GM13976 (cell line): ENCODE results near the gene PIK3CD.

Experiments used
- DNase-seq: peaks from one replicate; pipeline ENCODE4 v3.0.0; 2012; ENCODE audit warnings: low spot score
- CTCF ChIP-seq: IDR thresholded peaks from 2 replicates; pipeline ENCODE4 v1.5.1; 2012; ENCODE audit warnings: borderline replicate concordance, mild to moderate bottlenecking; ENCODE audit not compliant: insufficient read depth; ENCODE audit errors: extremely low read depth, missing control alignments, control extremely low read depth
- in situ Hi-C: fragments of 300-500 bp; cut with MboI; formaldehyde crosslinking; loops from one replicate; pipeline ENCODE4 v1.12.0; 2022; ENCODE audit warnings: low sequenced_read_pairs, mixed read lengths, inconsistent platforms; ENCODE audit not compliant: unreplicated experiment

Gene PIK3CD

DNA sequence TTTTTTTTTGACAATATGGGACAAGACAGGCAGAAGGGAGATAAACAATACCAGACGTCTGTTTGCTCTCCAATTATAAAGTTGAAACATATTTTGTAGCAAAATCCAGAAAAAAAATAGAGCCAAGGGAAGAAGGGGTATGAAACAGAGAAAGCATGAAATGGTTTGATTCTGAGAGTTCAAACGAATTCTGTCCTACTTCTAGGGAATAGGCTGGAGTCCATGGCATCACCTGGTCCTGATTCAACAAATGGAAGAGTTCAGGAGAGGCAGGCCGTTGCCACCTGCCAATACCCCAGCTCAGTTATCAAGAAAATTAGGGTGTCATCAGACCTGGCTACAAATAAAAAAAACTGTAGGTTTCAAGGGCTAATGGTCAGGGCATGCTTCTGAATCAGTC lies 100.4 kb downstream of the PIK3CD start:
- in situ Hi-C loops: no loop called here
- DNase-seq: no peak
- TF ChIP-seq CTCF: no peak

GRCh38 chr1:9753121-9753531 lies 101.6 kb downstream of the PIK3CD start:
- no peak for DNase-seq
- in situ Hi-C loops: no loop called here
- TF ChIP-seq CTCF: no peak

- no peak for TF ChIP-seq CTCF
Observed at GRCh38 chr1:9755441-9755995, 104.0 kb downstream of the PIK3CD start.

DNA sequence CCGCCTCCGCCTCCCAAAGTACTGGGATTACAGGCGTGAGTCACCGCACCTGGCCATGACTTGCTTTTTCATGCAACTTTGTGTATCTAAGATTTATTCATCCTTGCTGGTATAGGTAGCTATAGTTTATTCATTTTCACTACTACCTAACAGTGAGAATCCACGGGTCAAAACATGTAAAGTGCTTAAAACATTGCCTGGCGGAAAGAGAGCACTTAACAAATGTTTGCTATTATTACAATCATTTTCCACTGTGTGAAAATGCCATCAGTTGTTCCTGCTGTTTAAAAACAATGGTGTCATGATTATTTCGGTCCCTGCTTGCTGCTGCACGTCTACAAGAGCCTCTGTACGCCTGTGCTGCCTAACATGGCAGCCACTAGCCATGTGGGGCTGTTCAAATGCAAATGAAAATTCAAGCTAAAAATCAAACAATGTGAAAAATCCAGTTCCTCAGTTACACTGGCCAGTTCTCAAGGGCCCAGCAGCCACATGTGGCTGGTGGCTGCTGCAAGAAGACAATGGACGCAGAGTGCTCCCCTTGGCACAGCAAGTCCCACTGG lies 107.1 kb downstream of the PIK3CD start:
- in situ Hi-C loops: no loop called here
- no peak for TF ChIP-seq CTCF
- DNase-seq: no peak

More at GRCh38 chr1:9755441-9755995, 104.0 kb downstream of the PIK3CD start:
- in situ Hi-C loops: no loop called here
- DNase-seq: no peak

GRCh38 chr1:9759939-9760338 lies 108.4 kb downstream of the PIK3CD start:
- TF ChIP-seq CTCF: no peak
- in situ Hi-C loops: no loop called here
- no peak for DNase-seq

DNA sequence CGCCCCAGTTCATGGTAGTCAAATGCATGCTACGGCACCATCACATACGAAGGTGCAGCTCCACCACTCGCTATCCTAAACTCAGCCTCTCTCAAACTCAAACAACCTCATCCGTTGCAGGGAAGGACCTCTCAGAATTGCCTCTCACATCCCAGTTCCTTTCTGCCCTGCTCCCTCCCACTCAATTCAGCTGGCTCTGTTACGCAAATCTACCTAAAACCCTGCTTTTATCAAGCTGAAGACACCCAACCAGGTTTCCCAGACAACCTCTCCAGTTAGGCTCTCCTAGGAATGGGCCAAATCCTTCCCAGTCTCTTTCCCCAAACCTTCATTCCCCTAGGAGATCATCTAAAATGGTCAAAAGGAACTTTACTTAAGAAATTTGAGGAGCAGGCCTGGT lies 109.3 kb downstream of the PIK3CD start:
- DNase-seq: no peak
- in situ Hi-C loops: no loop called here
- no peak for TF ChIP-seq CTCF
